Cardiac muscle cell (in vitro differentiated cells and primary cell): Measurements from ENCODE around the gene CRK. TPM values are rescaled to one million over a fixed set of nuclear protein-coding genes. Genes with fewer than 3 reads are reported as not detected.
A peak's percentile ranks its signal among the peaks of the same experiment; 100 is the strongest.

Experiments used
- DNase-seq, 2 donors: peaks; one replicate each; pipeline versions ENCODE4 v3.0.0 to v3.0.0-alpha.2; 2010 to 2017; ENCODE audit warnings: low read depth in 1 of 2, low spot score in 1 of 2
- H3K27ac ChIP-seq: fragments of 200-600 bp; sonication (generic); 2 replicates; pipeline ENCODE4 v1.5.1; 2016
- H3K27me3 ChIP-seq: fragments of 200-600 bp; sonication (generic); 2 replicates; pipeline ENCODE4 v1.6.0; 2016; ENCODE audit warnings: control low read depth
- H3K36me3 ChIP-seq: fragments of 200-600 bp; sonication (generic); 2 replicates; pipeline ENCODE4 v1.5.1; 2016; ENCODE audit warnings: control low read depth
- H3K4me1 ChIP-seq: fragments of 200-600 bp; sonication (generic); 2 replicates; pipeline ENCODE4 v1.8.1; 2017; ENCODE audit warnings: low read depth, mild to moderate bottlenecking, mixed run types
- H3K4me3 ChIP-seq: fragments of 200-600 bp; sonication (generic); 2 replicates; pipeline ENCODE4 v1.5.1; 2016; ENCODE audit warnings: mild to moderate bottlenecking
- H3K9me3 ChIP-seq: fragments of 200-600 bp; sonication (generic); 2 replicates; pipeline ENCODE4 v1.5.1; 2017; ENCODE audit warnings: low read depth, mild to moderate bottlenecking, control low read depth
- CTCF ChIP-seq: IDR thresholded peaks from 2 replicates; pipeline ENCODE4 v1.5.1; 2012; ENCODE audit warnings: low read depth, mild to moderate bottlenecking, low read length
- polyA plus RNA-seq: library from polyadenylated mRNA; unstranded; fragments of >200 nt; fragmentation: Nextera tagmentation; extraction: Ambion mirVana; gene quantifications from 2 replicates; pipeline ENCODE4 v1.2.1, GENCODE V29; 2016
- total RNA-seq: library from RNA; depleted of rRNA; stranded (reverse); fragments of >200 nt; gene quantifications from 2 replicates; pipeline ENCODE4 v1.2.3, GENCODE V29; 2016

Gene CRK
- total and polyA plus RNA-seq, 2 experiments from 2014 or later, result 25.0 to 33.1 TPM

DNA sequence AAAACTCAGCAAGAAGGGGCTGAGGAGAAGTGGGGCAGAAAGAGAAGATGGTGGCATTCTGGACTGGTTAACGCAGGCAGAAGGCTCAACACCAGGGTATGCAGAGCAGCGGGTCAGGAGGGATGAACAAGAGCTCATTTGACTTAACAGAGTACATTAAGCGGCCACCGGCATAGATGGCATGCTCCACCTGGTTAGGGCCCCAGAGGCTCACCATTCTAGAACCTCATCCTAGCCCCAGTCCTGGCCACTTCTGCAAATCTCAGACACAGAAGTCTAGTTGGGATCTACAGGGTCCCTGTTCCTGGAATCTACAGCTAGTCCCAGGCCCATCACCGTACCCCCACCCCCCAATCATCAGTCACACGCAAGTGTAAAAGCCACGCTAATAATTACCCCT is 38.2 kb upstream of the CRK start:
- no peaks in the 10 kb centered on the region for H3K9me3 ChIP-seq
- TF ChIP-seq CTCF, result no peak
- peaks cover 3% of the 10 kb centered on the region for H3K4me1 ChIP-seq
- H3K27me3 ChIP-seq, result no peaks in the 10 kb centered on the region
- H3K4me3 ChIP-seq, result no peak overlapping the region
- no peak for DNase-seq
- H3K27ac ChIP-seq, result no peak overlapping the region
- H3K36me3 ChIP-seq, result no peaks in the 10 kb centered on the region

DNA sequence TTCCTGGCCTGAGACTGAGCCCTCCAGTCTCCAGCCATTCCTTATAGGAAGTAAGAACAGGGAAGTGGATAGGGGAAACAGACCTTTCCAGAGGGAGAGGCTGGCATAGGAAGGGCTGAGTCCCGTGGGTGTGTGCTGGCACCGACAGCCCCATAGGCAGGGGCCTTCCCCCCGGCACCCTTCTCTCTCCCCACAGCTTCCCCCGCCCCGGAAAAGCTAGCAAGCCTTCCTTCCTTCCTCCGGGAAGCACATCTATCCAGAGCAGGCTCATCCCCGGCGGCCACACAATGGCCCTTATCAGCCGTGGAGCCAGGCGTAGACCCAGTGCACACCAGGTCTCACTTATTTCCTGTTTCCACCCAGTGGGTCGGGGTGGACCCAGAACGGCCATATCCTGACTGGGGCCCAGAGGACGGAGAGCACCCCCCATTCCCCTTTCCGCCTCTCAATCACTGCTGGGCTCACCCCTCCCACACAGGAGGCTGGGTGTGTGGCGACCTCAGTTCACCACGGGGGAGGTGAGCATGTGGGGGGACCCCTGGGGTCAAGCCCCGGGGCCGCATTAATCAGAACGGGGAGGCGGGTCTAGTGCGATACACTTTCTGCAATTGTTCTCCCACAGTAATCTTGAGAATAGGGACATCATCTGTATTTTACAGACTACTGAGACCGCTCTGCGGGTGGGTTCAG is 37.4 kb upstream of the CRK start:
- no peaks in the 10 kb centered on the region for H3K36me3 ChIP-seq
- no peaks in the 10 kb centered on the region for H3K27me3 ChIP-seq
- H3K4me1 ChIP-seq, result peaks cover 3% of the 10 kb centered on the region
- no peak overlapping the region for H3K27ac ChIP-seq
- no peaks in the 10 kb centered on the region for H3K9me3 ChIP-seq
- peak in 1 of 2 donors; percentile 23 for DNase-seq
- no peak for TF ChIP-seq CTCF
- H3K4me3 ChIP-seq, result no peak overlapping the region

DNA sequence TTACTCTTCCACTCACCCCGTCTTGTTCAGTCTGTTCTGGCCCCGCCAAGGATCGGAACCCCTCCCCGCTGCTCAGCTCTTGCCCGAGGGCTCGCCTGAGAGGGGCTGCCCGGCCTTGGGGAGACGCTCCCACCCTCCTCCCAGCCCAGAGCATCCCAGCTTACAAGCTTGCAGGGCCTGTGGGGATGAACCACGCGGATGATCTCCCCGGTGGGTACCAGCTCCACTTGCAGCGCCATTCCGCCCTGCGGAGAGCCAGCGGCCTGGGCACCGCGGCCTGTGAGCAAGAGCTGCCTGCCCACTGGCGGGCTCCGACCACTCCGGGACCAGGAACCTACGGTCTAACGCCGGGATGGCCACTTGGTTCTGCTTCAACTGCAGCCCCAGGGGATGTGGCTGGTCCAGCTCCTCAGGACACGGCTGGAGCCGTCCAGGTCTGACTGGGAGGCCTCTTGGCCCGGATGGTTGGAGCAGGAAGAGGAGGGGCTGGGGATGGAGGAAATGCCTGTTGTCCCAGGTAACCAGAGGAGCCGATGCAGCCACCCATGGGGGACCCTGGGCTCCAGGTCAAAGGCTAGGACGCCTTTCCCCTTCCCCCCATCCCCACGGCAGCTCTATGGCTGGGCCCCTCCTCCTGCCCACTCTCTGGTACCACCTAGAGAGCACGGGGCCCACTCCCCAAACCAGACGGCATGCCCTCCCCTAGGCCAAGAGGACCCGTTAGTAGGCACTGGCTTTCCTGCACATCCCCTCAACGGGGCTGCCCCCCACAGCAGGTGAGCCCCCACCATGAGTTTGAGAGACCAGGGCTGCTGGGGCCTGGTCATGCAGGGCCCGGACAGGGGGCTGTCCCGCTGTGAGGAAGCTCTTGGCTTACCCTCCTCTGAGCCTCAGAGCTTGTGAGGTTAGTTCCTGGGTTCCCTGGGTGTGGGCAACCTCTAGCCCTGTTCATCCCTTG is 36.5 kb upstream of the CRK start, which contains the start of gene MYO1C:
TSS of gene MYO1C (minus strand) at position 438 of the 958 bp plus-strand sequence. CDS start at position 239, 199 bp downstream.
- H3K4me1 ChIP-seq, result peaks cover 3% of the 10 kb centered on the region
- H3K4me3 ChIP-seq, result peak within 1 kb of the TSS; percentile 35
- no peaks in the 10 kb centered on the region for H3K27me3 ChIP-seq
- no peaks in the 10 kb centered on the region for H3K36me3 ChIP-seq
- no peaks in the 10 kb centered on the region for H3K9me3 ChIP-seq
- DNase-seq, result no peak
- TF ChIP-seq CTCF, result no peak
- H3K27ac ChIP-seq, result no peak within 1 kb of the TSS

DNA sequence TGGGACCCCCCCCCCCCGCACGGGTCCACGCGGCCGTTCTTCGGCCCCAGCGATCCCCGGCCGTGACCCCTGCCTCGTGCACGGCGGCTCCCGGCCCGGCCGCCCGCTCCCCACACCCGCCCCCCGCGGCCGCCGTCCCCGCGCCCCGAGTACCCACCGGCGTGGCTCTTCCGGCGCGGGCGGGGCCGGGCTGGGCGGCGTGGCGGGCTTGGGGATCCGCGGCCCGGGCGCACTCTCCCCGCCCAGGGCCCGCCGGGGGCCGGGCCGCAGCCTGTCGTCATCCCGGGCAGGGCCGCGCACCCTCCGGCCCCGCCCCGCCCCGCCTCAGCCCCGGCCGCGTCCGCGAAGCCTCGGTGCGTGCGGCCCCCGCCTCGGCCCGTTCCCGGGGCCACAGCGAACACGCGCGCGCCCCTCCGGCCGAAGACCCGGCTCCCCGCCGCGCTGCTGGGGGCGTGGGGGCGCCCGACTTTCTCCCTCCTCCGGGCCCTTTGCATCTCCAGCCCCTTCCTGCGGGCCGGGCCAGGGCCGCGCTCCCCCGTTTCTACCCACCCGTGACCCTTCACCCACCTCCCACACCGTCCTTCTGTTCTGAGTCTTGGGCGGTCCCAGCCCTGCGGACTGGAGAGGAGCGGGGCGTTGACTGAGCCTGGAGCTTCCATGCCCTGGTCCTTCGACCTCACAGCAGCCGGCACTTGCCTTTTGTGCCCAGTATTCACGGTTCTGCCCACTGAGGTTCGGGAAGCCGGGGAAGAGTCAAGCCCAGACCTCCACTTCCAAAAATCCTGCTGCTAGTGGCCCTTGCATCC is 35.6 kb upstream of the CRK start:
- no peak for TF ChIP-seq CTCF
- Histone ChIP-seq H3K27ac (peak overlapping the region; percentile 71), H3K27me3 (no peaks in the 10 kb centered on the region), H3K9me3 (no peaks in the 10 kb centered on the region), H3K36me3 (no peaks in the 10 kb centered on the region), H3K4me3 (peak overlapping the region; percentile 62), H3K4me1 (peaks cover 3% of the 10 kb centered on the region)
- peak; percentile 66 to 82 for DNase-seq
